Psoas muscle (tissue), 8 donors: ENCODE measurements around the gene TMA7. TPM values are rescaled to one million over a fixed set of nuclear protein-coding genes. Genes with fewer than 3 reads are reported as not detected.

Experiments
- ATAC-seq, 4 donors: fragments of 200-7000 bp; cut with Tn5 transposase; one replicate each; pipeline ENCODE4 v1.9.1; 2020; ENCODE audit warnings: moderate library complexity in 3 of 4, mild to moderate bottlenecking in 2 of 4
- DNase-seq, 2 donors: peaks; one replicate each; pipeline ENCODE4 v3.0.0-alpha.2; 2020
- H3K27ac ChIP-seq: fragments of 200-600 bp; one replicate; pipeline ENCODE4 v1.8.0; 2022
- H3K27me3 ChIP-seq, 3 donors: fragments of 200-600 bp in 1 of 3; one replicate each; pipeline versions ENCODE4 v1.6.1 to v1.8.0; 2013 to 2022; ENCODE audit warnings: low read length in 2 of 3, mild to moderate bottlenecking in 2 of 3, moderate library complexity in 1 of 3; ENCODE audit not compliant: insufficient read depth in 3 of 3
- H3K36me3 ChIP-seq, 2 donors: fragments of 200-600 bp in 1 of 2; one replicate each; pipeline versions ENCODE4 v1.6.1 to v1.8.0; 2013 to 2022; ENCODE audit warnings: low read depth in 1 of 2, mild to moderate bottlenecking in 1 of 2, moderate library complexity in 1 of 2; ENCODE audit not compliant: insufficient read depth in 1 of 2
- H3K4me1 ChIP-seq: fragments of 200-600 bp; one replicate; pipeline ENCODE4 v1.8.0; 2022
- H3K4me3 ChIP-seq: fragments of 200-600 bp; one replicate; pipeline ENCODE4 v1.8.0; 2022; ENCODE audit warnings: mild to moderate bottlenecking
- H3K9me3 ChIP-seq: fragments of 200-600 bp; one replicate; pipeline ENCODE4 v1.8.0; 2022
- WGBS, 3 donors: extraction: QIAGEN DNeasy Blood & Tissue Kit; methylation state at CpG; one replicate each; pipeline versions ENCODE4 v1.1.6 to v1.1.7; 2013; 5-methylcytosine and 5-hydroxymethylcytosine counted together
- intact Hi-C, 2 donors: fragments of 100-400 bp; cut with DNase I; formaldehyde crosslinking; loops; one replicate each; pipeline versions ENCODE4 v1.11.0 to v1.14.2; 2022
- polyA plus RNA-seq, 3 donors: library from polyadenylated mRNA; stranded (reverse); fragments of 200-250 nt; gene quantifications; one replicate each; pipeline ENCODE4 v1.2.3, GENCODE V29; 2013
- total RNA-seq, 4 donors: library from RNA; stranded (reverse); fragmentation: NEBNext Ultra II Directional in 2 of 4; extraction: Animal tissue kit (Norgen Biotek cat#: 25700) in 2 of 4; gene quantifications; one replicate each; pipeline versions ENCODE4 v1.2.1 to v1.2.4, GENCODE V29; 2021 to 2023
- TF ChIP-seq, protein P1 (sequence below): fragments of 200-600 bp; IDR thresholded peaks from one replicate; pipeline ENCODE4 v1.8.0; 2022; ENCODE audit warnings: antibody characterized with exemption
- donor health status: healthy with polysubstance abuse.
- donor health status: DM: no; HTN: no; CAD: no; lungs with moderate emphysema.
- donor health status: Bipolar disorder and iron deficiency.
- donor health status: healthy.
- donor health status: DM: yes; HTN: yes; CAD: no.
- donor health status: DM: no; HTN: no; CAD: no.
- donor health status: DM: no; HTN: no; CAD: no.
- donor health status: DM: yes; HTN: yes; CAD: no.

TMA7 gene
- total and polyA plus RNA-seq, 7 donors = 156 to 342 (median 218) TPM

DNA sequence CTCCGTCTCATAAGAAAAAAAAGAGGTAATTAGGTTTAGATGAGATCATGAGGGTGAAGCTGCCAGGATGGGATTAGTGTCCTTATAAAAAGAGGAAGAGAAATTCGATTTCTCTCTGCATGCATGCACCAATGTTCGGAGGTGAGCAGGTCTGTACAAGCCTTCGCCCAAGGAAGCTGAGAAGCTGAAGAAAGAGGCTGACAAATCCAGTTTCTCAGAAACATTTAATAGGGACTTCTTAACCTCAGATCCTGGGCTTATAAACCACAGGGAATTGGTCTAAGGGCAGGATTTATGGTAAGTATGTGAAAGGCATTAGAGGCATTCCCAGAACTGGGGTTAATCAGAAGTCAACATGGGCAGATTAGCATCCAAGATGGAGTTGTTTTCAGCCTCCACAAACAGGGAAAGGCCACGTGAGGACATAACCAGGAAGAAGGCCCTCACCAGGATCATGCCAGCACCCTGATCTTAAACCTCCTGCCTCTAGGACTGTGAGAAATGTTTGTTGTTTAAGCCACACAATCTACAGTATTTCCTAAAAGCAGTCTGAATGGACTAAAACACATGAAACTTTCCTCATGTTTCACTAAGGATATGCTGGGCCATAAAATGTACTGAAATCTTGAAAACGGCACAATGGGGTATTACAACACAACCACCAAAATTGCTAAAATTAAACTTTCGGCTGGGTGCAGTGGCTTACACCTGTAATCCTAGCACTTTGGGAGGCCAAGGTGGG, 52.6 kb downstream of the TMA7 start:
- intact Hi-C loops = no loop called here
- TF ChIP-seq, protein P1, sequence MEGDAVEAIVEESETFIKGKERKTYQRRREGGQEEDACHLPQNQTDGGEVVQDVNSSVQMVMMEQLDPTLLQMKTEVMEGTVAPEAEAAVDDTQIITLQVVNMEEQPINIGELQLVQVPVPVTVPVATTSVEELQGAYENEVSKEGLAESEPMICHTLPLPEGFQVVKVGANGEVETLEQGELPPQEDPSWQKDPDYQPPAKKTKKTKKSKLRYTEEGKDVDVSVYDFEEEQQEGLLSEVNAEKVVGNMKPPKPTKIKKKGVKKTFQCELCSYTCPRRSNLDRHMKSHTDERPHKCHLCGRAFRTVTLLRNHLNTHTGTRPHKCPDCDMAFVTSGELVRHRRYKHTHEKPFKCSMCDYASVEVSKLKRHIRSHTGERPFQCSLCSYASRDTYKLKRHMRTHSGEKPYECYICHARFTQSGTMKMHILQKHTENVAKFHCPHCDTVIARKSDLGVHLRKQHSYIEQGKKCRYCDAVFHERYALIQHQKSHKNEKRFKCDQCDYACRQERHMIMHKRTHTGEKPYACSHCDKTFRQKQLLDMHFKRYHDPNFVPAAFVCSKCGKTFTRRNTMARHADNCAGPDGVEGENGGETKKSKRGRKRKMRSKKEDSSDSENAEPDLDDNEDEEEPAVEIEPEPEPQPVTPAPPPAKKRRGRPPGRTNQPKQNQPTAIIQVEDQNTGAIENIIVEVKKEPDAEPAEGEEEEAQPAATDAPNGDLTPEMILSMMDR = no peak
- Histone ChIP-seq H3K4me3 (no peak overlapping the region), H3K27ac (no peak overlapping the region), H3K4me1 (no peaks in the 10 kb centered on the region), H3K36me3 (peaks cover 0 to 23% of the 10 kb centered on the region in 2 donors), H3K27me3 (no peaks in the 10 kb centered on the region), H3K9me3 (no peaks in the 10 kb centered on the region)
- WGBS, 3 donors = 64 to 73% (median 67%) methylated on average over 7 of the region's 7 CpGs
- DNase-seq (no peak), ATAC-seq (no peak)

DNA sequence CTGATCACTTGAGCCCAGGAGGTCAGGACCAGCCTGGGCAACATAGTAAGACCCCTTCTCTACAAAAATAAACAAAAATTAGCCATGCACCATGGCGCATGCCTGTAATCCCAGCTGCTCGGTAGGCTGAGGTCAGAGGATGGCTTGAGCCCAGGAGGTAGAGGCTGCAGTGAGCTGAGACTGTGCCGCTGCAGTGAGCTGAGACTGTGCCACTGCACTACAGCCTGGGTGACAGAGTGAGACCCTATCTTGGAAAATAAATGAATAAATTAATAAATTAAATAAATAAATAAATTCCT, 53.1 kb downstream of the TMA7 start:
- TF ChIP-seq, protein P1 = no peak
- no peaks in the 10 kb centered on the region for H3K27me3 ChIP-seq
- no peak overlapping the region for H3K27ac ChIP-seq
- peaks cover 0 to 28% of the 10 kb centered on the region in 2 donors for H3K36me3 ChIP-seq
- intact Hi-C loops = no loop called here
- H3K4me1 ChIP-seq = no peaks in the 10 kb centered on the region
- no peak overlapping the region for H3K4me3 ChIP-seq
- H3K9me3 ChIP-seq = no peaks in the 10 kb centered on the region
- no peak for ATAC-seq
- 48 to 75% (median 70%) methylated on average over 3 of the region's 3 CpGs for WGBS, 3 donors
- no peak for DNase-seq

Other genes with a start within 250 kb of the TMA7 start
- gene CAMP, start 216.8 kb upstream of the TMA7 start, total RNA-seq = under 1 TPM in 1 of 4 donors, not detected in 3; 0.49 TPM
- under 1 TPM in 1 of 3 donors, not detected in 2; 0.09 TPM for gene CAMP, start 216.8 kb upstream of the TMA7 start, polyA plus RNA-seq
- 1 to 10 TPM; 1.3 to 8.1 (median 3.2) TPM for gene ZNF589, start 199.2 kb upstream of the TMA7 start, total RNA-seq
- 1 to 10 TPM; 2.3 to 9.4 (median 2.6) TPM for gene ZNF589, start 199.2 kb upstream of the TMA7 start, polyA plus RNA-seq
- gene NME6, start 138.9 kb upstream of the TMA7 start, total RNA-seq = 10 to 100 TPM; 15.7 to 22.9 (median 20.6) TPM
- gene NME6, start 138.9 kb upstream of the TMA7 start, polyA plus RNA-seq = 10 to 100 TPM; 21.7 to 28.8 (median 26.3) TPM
- gene SPINK8, start 106.6 kb upstream of the TMA7 start, total RNA-seq = not detected
- gene SPINK8, start 106.6 kb upstream of the TMA7 start, polyA plus RNA-seq = not detected
- not detected for gene FBXW12, start 68.0 kb upstream of the TMA7 start, total RNA-seq
- gene FBXW12, start 68.0 kb upstream of the TMA7 start, polyA plus RNA-seq = under 1 TPM in 1 of 3 donors, not detected in 2; 0.01 TPM
- 1 to 10 TPM; 2.5 to 3.9 (median 2.8) TPM for gene PLXNB1, start 10.2 kb upstream of the TMA7 start, total RNA-seq
- gene PLXNB1, start 10.2 kb upstream of the TMA7 start, polyA plus RNA-seq = 1 to 10 TPM; 2.3 to 6.1 (median 2.5) TPM
- 1 to 10 TPM; 5.3 to 9.5 (median 5.4) TPM for gene CCDC51, start 138 bp upstream of the TMA7 start, total RNA-seq
- 10 to 100 TPM in 2 of 3 donors, 1 to 10 TPM in 1; 7.7 to 19.6 (median 16.5) TPM for gene CCDC51, start 138 bp upstream of the TMA7 start, polyA plus RNA-seq
- gene ATRIP, start 6.5 kb downstream of the TMA7 start, total RNA-seq = 1 to 10 TPM; 4.4 to 5.6 (median 5.2) TPM
- 1 to 10 TPM; 3.7 to 4.5 (median 3.9) TPM for gene ATRIP, start 6.5 kb downstream of the TMA7 start, polyA plus RNA-seq
- 10 to 100 TPM; 23.9 to 34.7 (median 28.7) TPM for gene SHISA5, start 63.9 kb downstream of the TMA7 start, total RNA-seq
- gene SHISA5, start 63.9 kb downstream of the TMA7 start, polyA plus RNA-seq = 10 to 100 TPM; 16.9 to 24.3 (median 23.1) TPM
- gene PFKFB4, start 116.5 kb downstream of the TMA7 start, total RNA-seq = 1 to 10 TPM in 3 of 4 donors, under 1 TPM in 1; 0.95 to 4.1 (median 1.6) TPM
- gene PFKFB4, start 116.5 kb downstream of the TMA7 start, polyA plus RNA-seq = 1 to 10 TPM in 1 of 3 donors, under 1 TPM in 2; 0.25 to 2.1 (median 0.59) TPM
- under 1 TPM in 1 of 4 donors, not detected in 3; 0.32 TPM for gene UCN2, start 123.5 kb downstream of the TMA7 start, total RNA-seq
- under 1 TPM in 2 of 3 donors, not detected in 1; 0.12 to 0.17 TPM for gene UCN2, start 123.5 kb downstream of the TMA7 start, polyA plus RNA-seq
- gene COL7A1, start 155.1 kb downstream of the TMA7 start, total RNA-seq = 10 to 100 TPM in 1 of 4 donors, 1 to 10 TPM in 3; 5.1 to 22.2 (median 5.8) TPM
- gene COL7A1, start 155.1 kb downstream of the TMA7 start, polyA plus RNA-seq = 1 to 10 TPM; 1.6 to 3.5 (median 2.7) TPM
- gene UQCRC1, start 169.4 kb downstream of the TMA7 start, total RNA-seq = 100 to 1,000 TPM; 466 to 704 (median 587) TPM
- 100 to 1,000 TPM; 499 to 719 (median 685) TPM for gene UQCRC1, start 169.4 kb downstream of the TMA7 start, polyA plus RNA-seq
- gene TMEM89, start 181.5 kb downstream of the TMA7 start, total RNA-seq = not detected
- not detected for gene TMEM89, start 181.5 kb downstream of the TMA7 start, polyA plus RNA-seq
- gene SLC26A6, start 195.2 kb downstream of the TMA7 start, total RNA-seq = 10 to 100 TPM in 1 of 4 donors, 1 to 10 TPM in 3; 5.6 to 13.0 (median 6.6) TPM
- gene SLC26A6, start 195.2 kb downstream of the TMA7 start, polyA plus RNA-seq = 10 to 100 TPM in 1 of 3 donors, 1 to 10 TPM in 2; 4.5 to 10.5 (median 6.0) TPM
- gene CELSR3, start 222.6 kb downstream of the TMA7 start, total RNA-seq = under 1 TPM; 0.04 to 0.19 (median 0.09) TPM
- gene CELSR3, start 222.6 kb downstream of the TMA7 start, polyA plus RNA-seq = under 1 TPM; 0.06 to 0.21 (median 0.16) TPM
- 1 to 10 TPM; 5.9 to 8.6 (median 7.5) TPM for gene NCKIPSD, start 245.7 kb downstream of the TMA7 start, total RNA-seq
- 1 to 10 TPM; 5.9 to 7.0 (median 6.0) TPM for gene NCKIPSD, start 245.7 kb downstream of the TMA7 start, polyA plus RNA-seq